ENCODE results near the gene ARMH3. TPM values are rescaled to one million over a fixed set of nuclear protein-coding genes. Genes with fewer than 3 reads are reported as not detected.
"Not testable (repeated sequence)": the region's sequence is repeated elsewhere in the genome, so short reads cannot be mapped to it uniquely, and the experiment has no call there.

ARMH3 gene
- total RNA-seq, 1 donor from 2014 or later, result 26.4 TPM

GRCh38 chr10:101987136-101987535 lies 68.8 kb downstream of the ARMH3 start:
- no peak for DNase-seq (ENCODE audit: low spot score)

- peak; percentile 15 for DNase-seq (ENCODE audit: low spot score)
Observed at GRCh38 chr10:101986624-101986971, 69.4 kb downstream of the ARMH3 start.

GRCh38 chr10:101980677-101981076 lies 75.3 kb downstream of the ARMH3 start:
- DNase-seq (ENCODE audit: low spot score), result not testable (repeated sequence)

GRCh38 chr10:101974091-101974971 lies 81.6 kb downstream of the ARMH3 start:
- no peak for DNase-seq (ENCODE audit: low spot score)

GRCh38 chr10:101972761-101973160 lies 83.2 kb downstream of the ARMH3 start:
- no peak for DNase-seq (ENCODE audit: low spot score)

- DNase-seq (ENCODE audit: low spot score), result no peak
Observed at GRCh38 chr10:101969412-101969922, 86.5 kb downstream of the ARMH3 start.

GRCh38 chr10:101968940-101969321 lies 87.0 kb downstream of the ARMH3 start:
- no peak for DNase-seq (ENCODE audit: low spot score)

GRCh38 chr10:101968286-101968939 lies 87.6 kb downstream of the ARMH3 start:
- DNase-seq (ENCODE audit: low spot score), result no peak

- no peak for DNase-seq (ENCODE audit: low spot score)
Observed at GRCh38 chr10:101967713-101968112, 88.3 kb downstream of the ARMH3 start.

GRCh38 chr10:101967119-101967518 lies 88.9 kb downstream of the ARMH3 start:
- no peak for DNase-seq (ENCODE audit: low spot score)

- DNase-seq (ENCODE audit: low spot score), result no peak
Observed at GRCh38 chr10:101965075-101965765, 90.8 kb downstream of the ARMH3 start.

- no peak for DNase-seq (ENCODE audit: low spot score)
Observed at GRCh38 chr10:101961591-101962498, 94.1 kb downstream of the ARMH3 start.

GRCh38 chr10:101960879-101961395 lies 95.0 kb downstream of the ARMH3 start:
- DNase-seq (ENCODE audit: low spot score), result no peak

GRCh38 chr10:101959346-101959916 lies 96.5 kb downstream of the ARMH3 start:
- DNase-seq (ENCODE audit: low spot score), result no peak

- no peak for DNase-seq (ENCODE audit: low spot score)
Observed at GRCh38 chr10:101958691-101959090, 97.3 kb downstream of the ARMH3 start.

- DNase-seq (ENCODE audit: low spot score), result no peak
Observed at GRCh38 chr10:101956898-101957297, 99.1 kb downstream of the ARMH3 start.

- DNase-seq (ENCODE audit: low spot score), result no peak
Observed at GRCh38 chr10:101956117-101956516, 99.9 kb downstream of the ARMH3 start.

GRCh38 chr10:101952191-101952590 lies 103.8 kb downstream of the ARMH3 start:
- no peak for DNase-seq (ENCODE audit: low spot score)

GRCh38 chr10:101950213-101950612 lies 105.8 kb downstream of the ARMH3 start:
- no peak for DNase-seq (ENCODE audit: low spot score)

- DNase-seq (ENCODE audit: low spot score), result no peak
Observed at GRCh38 chr10:101941871-101942270, 114.1 kb downstream of the ARMH3 start.

- no peak for DNase-seq (ENCODE audit: low spot score)
Observed at GRCh38 chr10:101940916-101941315, 115.1 kb downstream of the ARMH3 start.

Measured in mucosa of gallbladder (tissue), 1 donor.